Smooth muscle cell (in vitro differentiated cells): ENCODE measurements around the gene GRM1. TPM values are rescaled to one million over a fixed set of nuclear protein-coding genes. Genes with fewer than 3 reads are reported as not detected.

ENCODE experiments used
- DNase-seq: peaks from one replicate; lab custom pipeline; 2025; ENCODE audit not compliant: unreplicated experiment; lab: John Stamatoyannopoulos, UW
- H2AFZ ChIP-seq: fragments of 200-600 bp; sonication (generic); 2 replicates; pipeline ENCODE4 v1.6.0; 2016; ENCODE audit warnings: antibody characterized with exemption, low read depth, mild to moderate bottlenecking
- H3F3A ChIP-seq: fragments of 200-600 bp; sonication (generic); 2 replicates; pipeline ENCODE4 v1.6.0; 2017; ENCODE audit warnings: antibody characterized with exemption, low read depth
- H3K27ac ChIP-seq: fragments of 200-600 bp; sonication (generic); 2 replicates; pipeline ENCODE4 v1.5.1; 2016; ENCODE audit warnings: low read depth, mild to moderate bottlenecking
- H3K27me3 ChIP-seq: fragments of 200-600 bp; sonication (generic); 2 replicates; pipeline ENCODE4 v1.6.1; 2016; ENCODE audit warnings: low read depth, mild to moderate bottlenecking
- H3K36me3 ChIP-seq: fragments of 200-600 bp; sonication (generic); 2 replicates; pipeline ENCODE4 v1.5.1; 2016; ENCODE audit warnings: low read depth
- H3K4me1 ChIP-seq: fragments of 200-600 bp; sonication (generic); 2 replicates; pipeline ENCODE4 v1.5.1; 2016; ENCODE audit warnings: low read depth
- H3K4me2 ChIP-seq: fragments of 200-600 bp; sonication (generic); 2 replicates; pipeline ENCODE4 v1.6.0; 2016; ENCODE audit warnings: mild to moderate bottlenecking
- H3K4me3 ChIP-seq: fragments of 200-600 bp; sonication (generic); 2 replicates; pipeline ENCODE4 v1.5.1; 2016; ENCODE audit warnings: mild to moderate bottlenecking
- H3K79me2 ChIP-seq: fragments of 200-600 bp; sonication (generic); 2 replicates; pipeline ENCODE4 v1.6.0; 2016; ENCODE audit warnings: low read depth, mild to moderate bottlenecking
- H3K9ac ChIP-seq: fragments of 200-600 bp; sonication (generic); 2 replicates; pipeline ENCODE4 v1.6.0; 2016; ENCODE audit warnings: low read depth
- H3K9me3 ChIP-seq: fragments of 200-600 bp; sonication (generic); replicated peaks from 2 replicates; pipeline ENCODE4 v1.5.1; 2016; ENCODE audit warnings: low read depth
- H4K20me1 ChIP-seq: fragments of 200-600 bp; sonication (generic); 2 replicates; pipeline ENCODE4 v1.6.0; 2016; ENCODE audit warnings: low read depth
- CTCF ChIP-seq: fragments of 200-600 bp; sonication (generic); IDR thresholded peaks from 2 replicates; pipeline ENCODE4 v1.5.1; 2017; ENCODE audit warnings: borderline replicate concordance, mild to moderate bottlenecking, antibody characterized with exemption; ENCODE audit not compliant: insufficient read depth, poor library complexity, severe bottlenecking
- WGBS: methylation state at CpG from one replicate; pipeline ENCODE4 v1.1.7; 2016; ENCODE audit warnings: low lambda C conversion rate; 5-methylcytosine and 5-hydroxymethylcytosine counted together
- polyA plus RNA-seq: library from polyadenylated mRNA; unstranded; fragments of >200 nt; fragmentation: Nextera tagmentation; extraction: Ambion mirVana; gene quantifications from 2 replicates; pipeline ENCODE4 v1.2.1, GENCODE V29; 2016
- total RNA-seq: library from RNA; depleted of rRNA; stranded (reverse); fragments of >200 nt; gene quantifications from 2 replicates; pipeline ENCODE4 v1.2.3, GENCODE V29; 2014

Gene GRM1
- total and polyA plus RNA-seq, 2 experiments from 2014 or later: not detected

GRCh38 chr6:146311079-146311478 lies 282.2 kb downstream of the GRM1 start:
- Histone ChIP-seq H2AFZ (no peak overlapping the region), H3K27me3 (no peaks in the 10 kb centered on the region), H3K27ac (no peak overlapping the region), H3K4me2 (no peak overlapping the region), H3K4me3 (no peak overlapping the region), H4K20me1 (no peaks in the 10 kb centered on the region), H3K36me3 (no peaks in the 10 kb centered on the region), H3F3A (no peaks in the 10 kb centered on the region), H3K9me3 (no peaks in the 10 kb centered on the region), H3K79me2 (no peaks in the 10 kb centered on the region), H3K9ac (no peak overlapping the region), H3K4me1 (no peaks in the 10 kb centered on the region)
- 41% methylated on average over 2 of the region's 2 CpGs for WGBS
- TF ChIP-seq CTCF: no peak
- DNase-seq: no peak

- Histone ChIP-seq H3K9ac (no peak overlapping the region), H3K36me3 (no peaks in the 10 kb centered on the region), H3K27ac (no peak overlapping the region), H3K4me3 (no peak overlapping the region), H3K27me3 (no peaks in the 10 kb centered on the region), H2AFZ (no peak overlapping the region), H3K79me2 (no peaks in the 10 kb centered on the region), H3K9me3 (no peaks in the 10 kb centered on the region), H3K4me2 (no peak overlapping the region), H3F3A (no peaks in the 10 kb centered on the region), H4K20me1 (no peaks in the 10 kb centered on the region), H3K4me1 (no peaks in the 10 kb centered on the region)
- no peak for TF ChIP-seq CTCF
- no peak for DNase-seq
- WGBS: 95% methylated on average over 2 of the region's 2 CpGs
Observed at GRCh38 chr6:146312608-146313007, 283.7 kb downstream of the GRM1 start.

- H3K27me3 ChIP-seq: no peaks in the 10 kb centered on the region
- no peaks in the 10 kb centered on the region for H3K36me3 ChIP-seq
- no peak overlapping the region for H3K27ac ChIP-seq
- no peaks in the 10 kb centered on the region for H3K9me3 ChIP-seq
- H3K4me3 ChIP-seq: no peak overlapping the region
- H3K9ac ChIP-seq: no peak overlapping the region
- DNase-seq: no peak
- H3K79me2 ChIP-seq: no peaks in the 10 kb centered on the region
- no peaks in the 10 kb centered on the region for H3F3A ChIP-seq
- no peak for TF ChIP-seq CTCF
- WGBS: 97% methylated on average over 4 of the region's 4 CpGs
- H3K4me2 ChIP-seq: no peak overlapping the region
- no peaks in the 10 kb centered on the region for H4K20me1 ChIP-seq
- no peaks in the 10 kb centered on the region for H3K4me1 ChIP-seq
- H2AFZ ChIP-seq: no peak overlapping the region
Observed at GRCh38 chr6:146315381-146316174, 286.7 kb downstream of the GRM1 start.

- 92% methylated on average over 5 of the region's 5 CpGs for WGBS
- Histone ChIP-seq H3K4me1 (no peaks in the 10 kb centered on the region), H3K27ac (no peak overlapping the region), H3K4me2 (no peak overlapping the region), H3K79me2 (no peaks in the 10 kb centered on the region), H4K20me1 (no peaks in the 10 kb centered on the region), H2AFZ (no peak overlapping the region), H3K9me3 (no peaks in the 10 kb centered on the region), H3K36me3 (no peaks in the 10 kb centered on the region), H3K27me3 (no peaks in the 10 kb centered on the region), H3K9ac (no peak overlapping the region), H3K4me3 (no peak overlapping the region), H3F3A (no peaks in the 10 kb centered on the region)
- DNase-seq: no peak
- TF ChIP-seq CTCF: no peak
Observed at GRCh38 chr6:146316175-146316495, 287.3 kb downstream of the GRM1 start.
